Measurements from ENCODE around the gene DLEU7.

GRCh38 chr13:50840284-50840683 is 3.2 kb downstream of the DLEU7 start:
- TF ChIP-seq ZNF274 (IDR thresholded peaks at IDR 0.05; ENCODE audit: low read length) (no peak), ZNF274 (tag by site-specific recombination; IDR thresholded peaks at IDR 0.05; ENCODE audit: borderline replicate concordance) (no peak), ZNF776 (tag by site-specific recombination; IDR thresholded peaks at IDR 0.05; ENCODE audit: borderline replicate concordance) (no peak), CTCF (tag by site-specific recombination; IDR thresholded peaks at IDR 0.05) (no peak), ZBTB1 (tag by site-specific recombination; IDR thresholded peaks at IDR 0.05) (no peak), ZNF510 (tag by site-specific recombination; IDR thresholded peaks at IDR 0.05; ENCODE audit: insufficient replicate concordance) (no peak), MYNN (tag by site-specific recombination; IDR thresholded peaks at IDR 0.05; ENCODE audit: borderline replicate concordance) (no peak), PBX3 (CRISPR knock-in tag; IDR thresholded peaks at IDR 0.05) (no peak), ZBTB21 (tag by site-specific recombination; IDR thresholded peaks at IDR 0.05) (no peak), ZIC2 (tag by site-specific recombination; IDR thresholded peaks at IDR 0.05) (no peak), ZNF639 (tag by site-specific recombination; IDR thresholded peaks at IDR 0.05) (no peak), ZNF623 (tag by site-specific recombination; IDR thresholded peaks at IDR 0.05) (no peak)
